Measurements from ENCODE around the gene OR9A2.

Gene OR9A2

GRCh38 chr7:143047326-143047725, 20.4 kb upstream of the OR9A2 start:
- no peaks in the 10 kb centered on the region for H3K9me3 ChIP-seq (ENCODE audit: control insufficient read depth in 1 of 2, low read length in 2 of 2)
- no peaks in the 10 kb centered on the region for H3K4me1 ChIP-seq (ENCODE audit: control insufficient read depth in 1 of 2, insufficient read depth in 2 of 2, low read length in 2 of 2)
- H3K36me3 ChIP-seq (ENCODE audit: control insufficient read depth in 1 of 2, insufficient read depth in 2 of 2, low read length in 2 of 2): no peaks in the 10 kb centered on the region
- H3K27me3 ChIP-seq (ENCODE audit: low read depth, low read length): no peaks in the 10 kb centered on the region
- no peak overlapping the region for H3K4me3 ChIP-seq (ENCODE audit: low read depth in 1 of 2, low read length in 2 of 2)
- no peak overlapping the region for H3K27ac ChIP-seq (ENCODE audit: low read length)

- Histone ChIP-seq H3K9me3 (ENCODE audit: control insufficient read depth in 1 of 2, low read length in 2 of 2) (no peaks in the 10 kb centered on the region), H3K4me3 (ENCODE audit: low read depth in 1 of 2, low read length in 2 of 2) (no peak overlapping the region), H3K36me3 (ENCODE audit: control insufficient read depth in 1 of 2, insufficient read depth in 2 of 2, low read length in 2 of 2) (no peaks in the 10 kb centered on the region), H3K27ac (ENCODE audit: low read length) (no peak overlapping the region), H3K4me1 (ENCODE audit: control insufficient read depth in 1 of 2, insufficient read depth in 2 of 2, low read length in 2 of 2) (no peaks in the 10 kb centered on the region), H3K27me3 (ENCODE audit: low read depth, low read length) (no peaks in the 10 kb centered on the region)
These were observed 19.5 kb upstream of the OR9A2 start for GRCh38 chr7:143046426-143046851.

GRCh38 chr7:143043391-143043790, 16.5 kb upstream of the OR9A2 start:
- H3K4me3 ChIP-seq (ENCODE audit: low read depth in 1 of 2, low read length in 2 of 2): no peak overlapping the region
- H3K27ac ChIP-seq (ENCODE audit: low read length): no peak overlapping the region

DNA sequence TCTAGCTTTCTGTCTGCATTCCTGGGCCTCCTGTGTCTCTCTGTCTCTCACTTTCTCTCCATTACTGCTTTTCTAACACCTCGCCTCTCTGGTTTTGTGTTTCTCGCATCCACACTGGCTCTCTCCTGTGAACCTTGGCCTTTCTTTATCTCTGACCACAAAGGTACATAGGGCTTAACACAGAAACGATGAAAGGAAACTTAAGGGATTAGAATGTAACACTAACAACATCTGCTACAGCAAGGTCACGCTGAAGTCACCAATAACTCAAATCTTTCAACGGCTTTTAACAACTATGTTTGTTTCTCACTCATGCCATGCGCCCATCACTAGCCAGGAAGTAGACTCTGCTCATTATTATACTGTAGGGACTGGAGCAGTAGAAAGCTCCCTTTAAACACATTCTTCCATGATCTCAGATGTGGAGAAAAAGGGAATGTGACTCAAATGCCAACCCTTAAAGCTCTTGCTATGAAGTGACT, 15.9 kb upstream of the OR9A2 start:
- H3K4me3 ChIP-seq (ENCODE audit: low read depth in 1 of 2, low read length in 2 of 2): no peak overlapping the region
- H3K4me1 ChIP-seq (ENCODE audit: control insufficient read depth in 1 of 2, insufficient read depth in 2 of 2, low read length in 2 of 2): no peaks in the 10 kb centered on the region
- no peaks in the 10 kb centered on the region for H3K27me3 ChIP-seq (ENCODE audit: low read depth, low read length)
- no peak overlapping the region for H3K27ac ChIP-seq (ENCODE audit: low read length)
- H3K9me3 ChIP-seq (ENCODE audit: control insufficient read depth in 1 of 2, low read length in 2 of 2): no peaks in the 10 kb centered on the region
- no peaks in the 10 kb centered on the region for H3K36me3 ChIP-seq (ENCODE audit: control insufficient read depth in 1 of 2, insufficient read depth in 2 of 2, low read length in 2 of 2)

More at GRCh38 chr7:143043391-143043790, 16.5 kb upstream of the OR9A2 start:
- Histone ChIP-seq H3K27me3 (ENCODE audit: low read depth, low read length) (no peaks in the 10 kb centered on the region), H3K9me3 (ENCODE audit: control insufficient read depth in 1 of 2, low read length in 2 of 2) (no peaks in the 10 kb centered on the region), H3K36me3 (ENCODE audit: control insufficient read depth in 1 of 2, insufficient read depth in 2 of 2, low read length in 2 of 2) (no peaks in the 10 kb centered on the region), H3K4me1 (ENCODE audit: control insufficient read depth in 1 of 2, insufficient read depth in 2 of 2, low read length in 2 of 2) (no peaks in the 10 kb centered on the region)

DNA sequence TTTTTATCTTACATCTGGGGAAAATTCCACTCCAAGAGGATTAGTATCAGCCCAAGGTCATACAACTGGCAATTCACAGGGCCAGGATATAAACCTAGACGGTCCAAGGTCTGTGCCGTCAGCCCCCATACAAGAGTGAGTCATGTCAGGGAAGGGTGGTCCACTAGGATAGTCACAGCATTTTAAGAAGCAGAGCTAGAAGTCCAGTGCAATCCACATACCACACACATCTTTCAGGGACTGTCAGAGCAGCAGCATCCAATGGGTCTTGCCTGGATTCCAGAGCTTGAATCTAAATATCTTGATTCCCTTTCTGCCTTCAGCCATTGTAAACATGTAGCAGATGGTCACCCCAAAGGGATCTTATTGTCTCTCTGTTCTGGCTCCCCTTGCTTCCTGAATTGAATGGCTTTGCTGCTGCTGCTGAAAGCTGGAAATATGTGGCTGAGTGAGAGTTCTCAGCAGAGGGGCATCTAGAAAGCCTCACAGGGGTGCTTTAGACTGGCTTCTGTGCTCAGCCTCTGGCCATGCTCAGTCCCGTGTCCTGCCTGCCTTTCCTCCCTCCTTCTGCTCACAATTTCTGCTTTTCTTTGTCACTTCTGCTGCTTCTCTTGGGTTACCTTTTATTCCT, 15.3 kb upstream of the OR9A2 start:
- no peaks in the 10 kb centered on the region for H3K27me3 ChIP-seq (ENCODE audit: low read depth, low read length)
- no peak overlapping the region for H3K4me3 ChIP-seq (ENCODE audit: low read depth in 1 of 2, low read length in 2 of 2)
- no peaks in the 10 kb centered on the region for H3K9me3 ChIP-seq (ENCODE audit: control insufficient read depth in 1 of 2, low read length in 2 of 2)
- H3K36me3 ChIP-seq (ENCODE audit: control insufficient read depth in 1 of 2, insufficient read depth in 2 of 2, low read length in 2 of 2): no peaks in the 10 kb centered on the region
- H3K27ac ChIP-seq (ENCODE audit: low read length): no peak overlapping the region
- H3K4me1 ChIP-seq (ENCODE audit: control insufficient read depth in 1 of 2, insufficient read depth in 2 of 2, low read length in 2 of 2): no peaks in the 10 kb centered on the region

DNA sequence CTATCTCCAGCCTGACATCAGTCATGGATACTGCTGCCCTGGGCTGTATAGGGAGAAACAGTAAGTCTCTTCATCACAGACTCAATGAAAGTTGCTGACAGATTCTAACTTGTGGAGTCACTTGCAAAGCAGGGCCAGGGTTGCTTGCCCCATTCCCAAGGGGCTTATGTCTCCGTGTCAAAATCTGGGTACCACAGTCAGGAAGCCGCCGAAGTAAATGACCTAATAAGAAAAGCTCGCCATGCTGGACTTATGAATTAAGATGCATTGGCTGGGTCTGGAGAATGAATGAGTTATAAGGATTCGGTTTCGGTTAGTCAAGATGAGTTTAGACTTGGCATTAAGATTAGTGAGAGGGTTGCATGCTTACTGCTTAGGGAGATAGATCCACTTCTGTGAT, 14.4 kb upstream of the OR9A2 start:
- no peak overlapping the region for H3K27ac ChIP-seq (ENCODE audit: low read length)
- no peak overlapping the region for H3K4me3 ChIP-seq (ENCODE audit: low read depth in 1 of 2, low read length in 2 of 2)
- H3K4me1 ChIP-seq (ENCODE audit: control insufficient read depth in 1 of 2, insufficient read depth in 2 of 2, low read length in 2 of 2): no peaks in the 10 kb centered on the region
- H3K9me3 ChIP-seq (ENCODE audit: control insufficient read depth in 1 of 2, low read length in 2 of 2): no peaks in the 10 kb centered on the region
- H3K27me3 ChIP-seq (ENCODE audit: low read depth, low read length): no peaks in the 10 kb centered on the region
- no peaks in the 10 kb centered on the region for H3K36me3 ChIP-seq (ENCODE audit: control insufficient read depth in 1 of 2, insufficient read depth in 2 of 2, low read length in 2 of 2)

- Histone ChIP-seq H3K4me3 (ENCODE audit: low read depth in 1 of 2, low read length in 2 of 2) (no peak overlapping the region), H3K9me3 (ENCODE audit: control insufficient read depth in 1 of 2, low read length in 2 of 2) (no peaks in the 10 kb centered on the region), H3K27ac (ENCODE audit: low read length) (no peak overlapping the region), H3K36me3 (ENCODE audit: control insufficient read depth in 1 of 2, insufficient read depth in 2 of 2, low read length in 2 of 2) (no peaks in the 10 kb centered on the region), H3K27me3 (ENCODE audit: low read depth, low read length) (no peaks in the 10 kb centered on the region), H3K4me1 (ENCODE audit: control insufficient read depth in 1 of 2, insufficient read depth in 2 of 2, low read length in 2 of 2) (no peaks in the 10 kb centered on the region)
These were observed 13.3 kb upstream of the OR9A2 start for GRCh38 chr7:143040209-143040715.

DNA sequence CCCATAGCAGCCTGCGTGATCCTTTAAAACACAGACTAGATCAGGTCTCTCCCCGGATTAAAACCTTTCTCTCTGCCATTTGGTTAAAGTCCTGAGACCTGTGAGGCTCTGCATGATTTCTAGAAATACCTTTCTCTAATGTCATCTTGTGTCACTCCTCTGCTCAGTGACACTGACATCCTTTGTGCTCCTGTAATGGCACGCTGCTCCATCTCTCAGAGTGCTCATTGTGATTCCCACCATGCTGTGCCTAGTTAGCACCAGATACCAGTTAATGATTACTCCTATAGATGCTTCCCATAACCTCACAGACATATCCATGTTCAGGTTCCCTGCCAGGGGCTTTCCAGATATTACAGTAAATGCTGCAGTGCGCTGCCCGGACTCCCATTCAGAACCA, 11.7 kb upstream of the OR9A2 start:
- Histone ChIP-seq H3K4me1 (ENCODE audit: control insufficient read depth in 1 of 2, insufficient read depth in 2 of 2, low read length in 2 of 2) (no peaks in the 10 kb centered on the region), H3K27ac (ENCODE audit: low read length) (no peak overlapping the region), H3K9me3 (ENCODE audit: control insufficient read depth in 1 of 2, low read length in 2 of 2) (peaks cover 0 to 3% of the 10 kb centered on the region in 2 donors), H3K27me3 (ENCODE audit: low read depth, low read length) (no peaks in the 10 kb centered on the region), H3K4me3 (ENCODE audit: low read depth in 1 of 2, low read length in 2 of 2) (no peak overlapping the region), H3K36me3 (ENCODE audit: control insufficient read depth in 1 of 2, insufficient read depth in 2 of 2, low read length in 2 of 2) (no peaks in the 10 kb centered on the region)

DNA sequence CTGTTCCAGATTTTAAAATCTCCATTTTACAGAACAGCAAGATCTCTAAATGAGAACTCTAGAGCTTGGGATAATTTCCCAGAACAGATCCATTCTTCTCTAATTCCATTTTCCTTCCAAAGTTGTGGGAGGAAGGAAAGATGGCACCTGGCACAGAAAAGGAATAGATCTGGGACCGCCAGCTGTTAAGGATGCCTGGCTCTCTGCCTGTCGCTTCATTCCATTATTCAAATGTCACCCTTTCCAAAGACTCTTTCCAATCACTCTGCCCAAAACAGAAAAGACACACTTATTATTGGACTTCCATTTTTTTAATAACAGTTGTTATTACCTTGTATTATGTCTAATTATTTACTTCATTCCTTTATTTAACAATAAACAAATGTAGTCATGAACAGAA, 751 bp upstream of the OR9A2 start:
- Histone ChIP-seq H3K27ac (ENCODE audit: low read length) (no peak overlapping the region), H3K27me3 (ENCODE audit: low read depth, low read length) (no peaks in the 10 kb centered on the region), H3K36me3 (ENCODE audit: control insufficient read depth in 1 of 2, insufficient read depth in 2 of 2, low read length in 2 of 2) (no peaks in the 10 kb centered on the region), H3K9me3 (ENCODE audit: control insufficient read depth in 1 of 2, low read length in 2 of 2) (no peaks in the 10 kb centered on the region), H3K4me1 (ENCODE audit: control insufficient read depth in 1 of 2, insufficient read depth in 2 of 2, low read length in 2 of 2) (no peaks in the 10 kb centered on the region), H3K4me3 (ENCODE audit: low read depth in 1 of 2, low read length in 2 of 2) (no peak overlapping the region)

DNA sequence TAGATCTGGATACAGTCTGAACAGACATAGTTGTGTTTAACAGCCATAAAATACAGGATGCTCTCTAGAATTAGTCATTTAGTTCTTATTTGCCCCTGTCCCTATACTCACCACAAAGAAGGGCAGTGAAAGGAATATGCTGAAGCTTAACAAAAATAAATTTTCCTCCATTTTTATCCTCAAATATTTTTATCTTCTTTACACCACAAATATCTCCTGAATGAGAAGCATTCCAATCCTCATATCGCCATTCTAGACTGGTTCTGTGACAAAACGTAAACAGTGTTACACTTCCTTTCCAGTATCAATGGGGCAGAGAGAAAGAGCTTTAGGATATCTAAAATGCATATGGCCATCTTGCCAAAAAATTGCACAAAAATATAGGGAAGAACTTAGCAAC, 1.6 kb downstream of the OR9A2 start:
- Histone ChIP-seq H3K27me3 (ENCODE audit: low read depth, low read length) (no peaks in the 10 kb centered on the region), H3K9me3 (ENCODE audit: control insufficient read depth in 1 of 2, low read length in 2 of 2) (no peaks in the 10 kb centered on the region), H3K4me3 (ENCODE audit: low read depth in 1 of 2, low read length in 2 of 2) (no peak overlapping the region)

DNA sequence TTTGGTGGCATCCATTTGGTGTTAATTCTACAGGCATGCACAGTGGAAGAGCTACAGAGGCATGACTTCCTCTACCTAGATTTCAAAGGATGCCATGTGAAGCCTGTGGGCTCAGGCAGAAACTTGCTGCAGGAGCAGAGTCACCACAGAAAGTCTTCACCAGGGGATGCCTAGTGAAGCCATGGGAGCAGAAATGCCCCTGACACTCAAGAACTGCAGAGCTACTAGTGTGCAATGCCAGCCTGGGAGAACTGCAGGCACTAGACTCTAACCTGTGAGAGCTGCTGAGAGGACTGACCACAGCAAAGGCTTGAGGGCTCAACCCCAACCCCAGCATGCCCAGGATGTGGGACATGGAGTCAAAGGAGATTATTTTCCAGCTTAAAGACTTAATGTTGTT, 3.9 kb downstream of the OR9A2 start:
- Histone ChIP-seq H3K36me3 (ENCODE audit: control insufficient read depth in 1 of 2, insufficient read depth in 2 of 2, low read length in 2 of 2) (no peaks in the 10 kb centered on the region), H3K4me3 (ENCODE audit: low read depth in 1 of 2, low read length in 2 of 2) (no peak overlapping the region), H3K27ac (ENCODE audit: low read length) (no peak overlapping the region), H3K9me3 (ENCODE audit: control insufficient read depth in 1 of 2, low read length in 2 of 2) (no peaks in the 10 kb centered on the region), H3K27me3 (ENCODE audit: low read depth, low read length) (no peaks in the 10 kb centered on the region), H3K4me1 (ENCODE audit: control insufficient read depth in 1 of 2, insufficient read depth in 2 of 2, low read length in 2 of 2) (no peaks in the 10 kb centered on the region)

More for the DNA sequence above, 1.6 kb downstream of the OR9A2 start:
- Histone ChIP-seq H3K4me1 (ENCODE audit: control insufficient read depth in 1 of 2, insufficient read depth in 2 of 2, low read length in 2 of 2) (no peaks in the 10 kb centered on the region), H3K27ac (ENCODE audit: low read length) (no peak overlapping the region), H3K36me3 (ENCODE audit: control insufficient read depth in 1 of 2, insufficient read depth in 2 of 2, low read length in 2 of 2) (no peaks in the 10 kb centered on the region)

GRCh38 chr7:143018931-143019330, 8.0 kb downstream of the OR9A2 start:
- H3K9me3 ChIP-seq (ENCODE audit: control insufficient read depth in 1 of 2, low read length in 2 of 2): no peaks in the 10 kb centered on the region
- H3K36me3 ChIP-seq (ENCODE audit: control insufficient read depth in 1 of 2, insufficient read depth in 2 of 2, low read length in 2 of 2): no peaks in the 10 kb centered on the region
- no peak overlapping the region for H3K27ac ChIP-seq (ENCODE audit: low read length)
- no peak overlapping the region for H3K4me3 ChIP-seq (ENCODE audit: low read depth in 1 of 2, low read length in 2 of 2)
- no peaks in the 10 kb centered on the region for H3K27me3 ChIP-seq (ENCODE audit: low read depth, low read length)
- H3K4me1 ChIP-seq (ENCODE audit: control insufficient read depth in 1 of 2, insufficient read depth in 2 of 2, low read length in 2 of 2): peaks cover 0 to 5% of the 10 kb centered on the region in 2 donors

Data from muscle layer of duodenum (tissue), 2 donors.